Stomach (tissue), 9 donors: ENCODE measurements around the gene NRG3. TPM values are rescaled to one million over a fixed set of nuclear protein-coding genes. Genes with fewer than 3 reads are reported as not detected.

ENCODE experiments used
- DNase-seq, 2 donors: peaks; one replicate each; pipeline versions ENCODE4 v3.0.0 to v3.0.0-alpha.2; 2013 to 2019
- H3K27ac ChIP-seq, 5 donors: fragments of 200-600 bp in 4 of 5; sonication (generic) in 4 of 5; one replicate each; pipeline ENCODE4 v1.5.1; 2013 to 2019; ENCODE audit warnings: mild to moderate bottlenecking in 1 of 5, moderate library complexity in 1 of 5
- H3K27me3 ChIP-seq, 3 donors: fragments of 200-600 bp; sonication (generic); one replicate each; pipeline ENCODE4 v1.5.1; 2017 to 2019; ENCODE audit warnings: mixed run types in 1 of 3
- H3K36me3 ChIP-seq, 4 donors: fragments of 200-600 bp; sonication (generic); 1 replicate in 3 of 4; 2 replicates in 1 of 4; pipeline ENCODE4 v1.5.1; 2016 to 2019
- H3K4me1 ChIP-seq, 4 donors: fragments of 200-600 bp; sonication (generic); one replicate each; pipeline ENCODE4 v1.5.1; 2016 to 2019
- H3K4me3 ChIP-seq, 4 donors: fragments of 200-600 bp; sonication (generic) in 3 of 4; one replicate each; pipeline ENCODE4 v1.5.1; 2016 to 2019; ENCODE audit warnings: mild to moderate bottlenecking in 1 of 4
- H3K9me3 ChIP-seq, 4 donors: fragments of 200-600 bp; sonication (generic); one replicate each; pipeline ENCODE4 v1.5.1; 2016 to 2019
- EP300 ChIP-seq: sonication (generic); formaldehyde crosslinking; IDR thresholded peaks from one replicate; pipeline ENCODE4 v1.6.1; 2017; ENCODE audit warnings: antibody characterized with exemption
- POLR2A ChIP-seq, 4 donors: fragments of 450-650 bp; IDR thresholded peaks; one replicate each; pipeline ENCODE4 v1.6.1; 2016; ENCODE audit warnings: antibody characterized with exemption in 4 of 4, control low read depth in 2 of 4, mild to moderate bottlenecking in 1 of 4, moderate library complexity in 1 of 4
- POLR2AphosphoS5 ChIP-seq, 3 donors: sonication (generic); formaldehyde crosslinking; IDR thresholded peaks; one replicate each; pipeline ENCODE4 v1.6.1; 2016; ENCODE audit warnings: antibody characterized with exemption in 3 of 3
- WGBS, 5 donors: extraction: QIAGEN DNeasy Blood & Tissue Kit in 3 of 5; methylation state at CpG; one replicate each; pipeline versions ENCODE4 v1.1.5 to v1.1.7; 2013 to 2018; 5-methylcytosine and 5-hydroxymethylcytosine counted together
- intact Hi-C: fragments of 100-400 bp; cut with DNase I; formaldehyde crosslinking; loops from one replicate; pipeline ENCODE4 v1.15.1; 2023; ENCODE audit warnings: low total_unique reads
- polyA plus RNA-seq, 3 donors: library from polyadenylated mRNA; stranded (reverse); fragments of 200-250 nt; gene quantifications; one replicate each; pipeline ENCODE4 v1.2.3, GENCODE V29; 2013
- total RNA-seq, 5 donors: library from RNA; depleted of rRNA; stranded (reverse); fragments of >200 nt; gene quantifications; one replicate each; pipeline versions ENCODE4 v1.1.0 to v1.2.3, GENCODE V29; 2014 to 2016
- TF ChIP-seq, protein P1 (sequence below), 7 experiments: fragments of 450-650 bp in 4 of 7; fragments of 200-600 bp in 3 of 7; sonication (generic) in 3 of 7; IDR thresholded peaks; one replicate each; pipeline ENCODE4 v1.5.1; 2016 to 2019; ENCODE audit warnings: antibody characterized with exemption in 7 of 7, control low read depth in 2 of 7, mild to moderate bottlenecking in 1 of 7
- donor health status: healthy with polysubstance abuse.
- donor health status: Bipolar disorder and iron deficiency.
- donor health status: healthy.

Gene NRG3
- total and polyA plus RNA-seq, 8 donors: 0.08 to 2.5 (median 0.52) TPM; not detected in 4

GRCh38 chr10:82922046-82922445 lies 1047.1 kb downstream of the NRG3 start:
- no peaks in the 10 kb centered on the region for H3K36me3 ChIP-seq
- TF ChIP-seq EP300: no peak
- TF ChIP-seq, protein P1, sequence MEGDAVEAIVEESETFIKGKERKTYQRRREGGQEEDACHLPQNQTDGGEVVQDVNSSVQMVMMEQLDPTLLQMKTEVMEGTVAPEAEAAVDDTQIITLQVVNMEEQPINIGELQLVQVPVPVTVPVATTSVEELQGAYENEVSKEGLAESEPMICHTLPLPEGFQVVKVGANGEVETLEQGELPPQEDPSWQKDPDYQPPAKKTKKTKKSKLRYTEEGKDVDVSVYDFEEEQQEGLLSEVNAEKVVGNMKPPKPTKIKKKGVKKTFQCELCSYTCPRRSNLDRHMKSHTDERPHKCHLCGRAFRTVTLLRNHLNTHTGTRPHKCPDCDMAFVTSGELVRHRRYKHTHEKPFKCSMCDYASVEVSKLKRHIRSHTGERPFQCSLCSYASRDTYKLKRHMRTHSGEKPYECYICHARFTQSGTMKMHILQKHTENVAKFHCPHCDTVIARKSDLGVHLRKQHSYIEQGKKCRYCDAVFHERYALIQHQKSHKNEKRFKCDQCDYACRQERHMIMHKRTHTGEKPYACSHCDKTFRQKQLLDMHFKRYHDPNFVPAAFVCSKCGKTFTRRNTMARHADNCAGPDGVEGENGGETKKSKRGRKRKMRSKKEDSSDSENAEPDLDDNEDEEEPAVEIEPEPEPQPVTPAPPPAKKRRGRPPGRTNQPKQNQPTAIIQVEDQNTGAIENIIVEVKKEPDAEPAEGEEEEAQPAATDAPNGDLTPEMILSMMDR (IDR thresholded peaks at IDR 0.05): no peak
- TF ChIP-seq POLR2A (IDR thresholded peaks at IDR 0.05): no peak
- no peak for TF ChIP-seq POLR2AphosphoS5 (IDR thresholded peaks at IDR 0.05)
- intact Hi-C loops: no loop called here
- WGBS, 5 donors: 76 to 92% (median 92%) methylated on average over 4 of the region's 4 CpGs
- no peak overlapping the region for H3K27ac ChIP-seq
- DNase-seq: no peak
- no peak overlapping the region for H3K4me3 ChIP-seq
- no peaks in the 10 kb centered on the region for H3K27me3 ChIP-seq
- H3K9me3 ChIP-seq: peaks cover 0 to 4% (median 0%) of the 10 kb centered on the region in 4 donors
- peaks cover 0 to 26% (median 8%) of the 10 kb centered on the region in 4 donors for H3K4me1 ChIP-seq

DNA sequence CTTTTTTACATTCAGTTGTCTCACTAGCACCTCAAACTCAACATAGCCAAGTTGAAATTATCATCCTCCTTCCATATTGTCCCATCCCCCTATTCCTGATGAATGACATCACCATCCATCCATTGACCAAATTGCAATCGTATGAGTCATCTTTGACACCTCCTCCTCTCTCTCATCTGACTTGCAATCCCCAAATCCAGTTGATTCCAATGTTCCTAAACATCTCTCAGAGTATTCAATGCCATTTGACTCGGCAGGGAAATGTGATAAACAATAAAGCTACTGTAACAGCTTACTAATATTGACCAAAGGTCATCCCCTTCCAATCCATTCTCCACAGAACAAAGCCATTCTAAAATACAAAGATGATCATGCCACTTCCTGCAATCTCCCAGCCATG lies 1047.8 kb downstream of the NRG3 start:
- Histone ChIP-seq H3K36me3 (no peaks in the 10 kb centered on the region), H3K4me3 (no peak overlapping the region), H3K9me3 (peaks cover 0 to 4% (median 0%) of the 10 kb centered on the region in 4 donors), H3K4me1 (peaks cover 0 to 26% (median 8%) of the 10 kb centered on the region in 4 donors), H3K27me3 (no peaks in the 10 kb centered on the region), H3K27ac (no peak overlapping the region)
- intact Hi-C loops: no loop called here
- 55 to 77% (median 64%) methylated on average over 2 of the region's 2 CpGs for WGBS, 5 donors
- DNase-seq: no peak
- TF ChIP-seq EP300 (no peak), POLR2A (IDR thresholded peaks at IDR 0.05) (no peak), POLR2AphosphoS5 (IDR thresholded peaks at IDR 0.05) (no peak)
- TF ChIP-seq, protein P1 (IDR thresholded peaks at IDR 0.05): no peak

GRCh38 chr10:82924711-82925110 lies 1049.7 kb downstream of the NRG3 start:
- H3K9me3 ChIP-seq: peaks cover 0 to 4% (median 0%) of the 10 kb centered on the region in 4 donors
- WGBS, 5 donors: 65 to 94% (median 92%) methylated on average over 1 of the region's 1 CpG
- H3K36me3 ChIP-seq: no peaks in the 10 kb centered on the region
- no peak overlapping the region for H3K27ac ChIP-seq
- H3K27me3 ChIP-seq: no peaks in the 10 kb centered on the region
- TF ChIP-seq EP300: no peak
- TF ChIP-seq POLR2A (IDR thresholded peaks at IDR 0.05): no peak
- TF ChIP-seq, protein P1 (IDR thresholded peaks at IDR 0.05): no peak
- no peak for TF ChIP-seq POLR2AphosphoS5 (IDR thresholded peaks at IDR 0.05)
- no peak overlapping the region for H3K4me3 ChIP-seq
- DNase-seq: no peak
- H3K4me1 ChIP-seq: peaks cover 0 to 11% (median 0%) of the 10 kb centered on the region in 4 donors
- intact Hi-C loops: no loop called here

GRCh38 chr10:82925547-82925946 lies 1050.6 kb downstream of the NRG3 start:
- Histone ChIP-seq H3K27me3 (no peaks in the 10 kb centered on the region), H3K9me3 (peaks cover 0 to 1% (median 0%) of the 10 kb centered on the region in 4 donors), H3K4me1 (peaks cover 0 to 11% (median 0%) of the 10 kb centered on the region in 4 donors), H3K27ac (no peak overlapping the region), H3K36me3 (no peaks in the 10 kb centered on the region), H3K4me3 (no peak overlapping the region)
- TF ChIP-seq POLR2AphosphoS5 (IDR thresholded peaks at IDR 0.05): no peak
- no peak for TF ChIP-seq POLR2A (IDR thresholded peaks at IDR 0.05)
- TF ChIP-seq, protein P1 (IDR thresholded peaks at IDR 0.05): no peak
- no peak for TF ChIP-seq EP300
- no peak for DNase-seq
- 67 to 80% (median 79%) methylated on average over 3 of the region's 3 CpGs for WGBS, 5 donors
- intact Hi-C loops: no loop called here
